ENCODE results near the gene GNLY.

DNA sequence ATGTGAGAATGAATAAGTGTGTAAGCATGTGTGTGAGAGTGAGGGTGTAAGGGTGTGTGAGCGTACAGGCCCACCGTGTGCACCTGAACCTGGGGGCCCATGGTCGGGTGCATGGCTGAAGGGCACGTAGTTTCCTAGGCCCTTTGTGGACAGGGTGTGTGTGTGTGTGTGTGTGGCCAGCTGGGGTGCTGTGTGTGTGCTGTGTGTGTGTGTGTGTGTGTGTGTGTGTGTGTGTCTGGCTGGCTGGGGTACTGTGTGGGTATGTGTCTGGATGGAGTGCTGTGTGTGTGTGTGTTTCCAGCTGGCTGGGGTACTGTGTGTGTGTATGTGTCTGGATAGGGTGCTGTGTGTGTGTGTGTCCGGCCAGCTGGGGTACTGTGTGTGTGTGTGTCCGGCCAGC is 28.1 kb upstream of the GNLY start:
- no peak for TF ChIP-seq CTCF (IDR thresholded peaks at IDR 0.05; ENCODE audit: insufficient read depth, low read length, poor library complexity, severe bottlenecking)
- TF ChIP-seq EZH2phosphoT487 (conservative IDR thresholded peaks at IDR 0.05; ENCODE audit: low read length), result no peak
